ENCODE data around the gene GALNT9.
"Not testable (repeated sequence)": the region's sequence is repeated elsewhere in the genome, so short reads cannot be mapped to it uniquely, and the experiment has no call there.

Gene GALNT9

DNA sequence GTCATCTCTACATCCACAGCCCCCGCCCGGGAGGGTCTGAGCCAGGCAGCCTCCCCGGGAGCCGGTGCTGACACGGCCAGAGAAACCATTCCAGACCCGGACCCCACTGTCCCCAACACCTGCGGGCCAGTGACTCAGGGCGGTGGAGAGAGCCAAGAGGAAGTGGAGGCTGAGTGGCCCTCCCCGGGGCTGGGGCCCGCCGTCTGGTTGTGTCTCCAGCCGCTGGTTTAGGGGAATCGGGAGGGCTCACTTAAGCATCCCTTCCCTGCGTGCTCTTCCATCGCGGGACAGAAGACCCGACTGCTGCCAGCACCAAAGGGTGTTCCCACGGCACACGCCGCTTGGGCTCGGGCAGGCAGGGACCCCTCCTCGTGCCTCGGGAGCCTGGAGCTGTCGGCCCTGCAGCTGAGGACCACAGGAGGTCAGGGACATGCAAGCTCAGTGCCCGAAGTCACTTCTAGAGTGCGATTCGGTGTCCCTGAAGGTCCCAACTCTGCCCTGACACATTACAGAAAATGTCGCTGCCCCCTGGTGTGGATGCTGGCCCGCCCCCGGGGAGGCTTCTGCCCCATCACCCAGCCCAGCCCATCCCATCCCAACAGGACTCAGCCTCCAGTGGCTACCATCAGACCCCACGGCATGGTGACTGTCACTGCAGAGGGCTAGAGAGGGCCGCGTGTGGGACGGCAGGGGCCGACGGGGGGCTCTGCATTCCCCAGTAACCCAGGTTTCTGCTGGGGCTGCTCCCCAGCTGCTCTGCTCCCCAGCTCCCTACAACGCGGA lies 50.8 kb downstream of the GALNT9 start:
- no peak for DNase-seq

DNA sequence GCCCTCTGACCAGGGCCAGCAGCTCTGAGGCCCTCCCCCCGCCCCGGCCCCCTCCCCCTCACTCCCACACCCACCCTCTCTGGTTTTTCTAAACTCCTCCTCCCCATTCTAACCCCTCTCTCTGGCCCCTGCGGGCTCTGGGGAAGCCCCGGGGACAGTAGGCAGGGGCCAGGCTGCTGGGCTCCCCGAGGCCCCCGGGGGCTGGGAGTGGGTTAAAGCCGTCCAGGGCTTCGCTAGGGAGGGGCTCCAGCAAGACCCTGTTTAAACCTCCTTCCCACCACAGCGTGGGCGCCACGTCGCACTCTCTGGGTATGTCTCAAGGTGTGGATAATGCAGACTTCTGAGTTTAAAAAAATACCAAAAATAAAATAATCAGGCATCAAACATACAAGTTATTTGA lies 51.4 kb downstream of the GALNT9 start:
- DNase-seq: no peak

DNA sequence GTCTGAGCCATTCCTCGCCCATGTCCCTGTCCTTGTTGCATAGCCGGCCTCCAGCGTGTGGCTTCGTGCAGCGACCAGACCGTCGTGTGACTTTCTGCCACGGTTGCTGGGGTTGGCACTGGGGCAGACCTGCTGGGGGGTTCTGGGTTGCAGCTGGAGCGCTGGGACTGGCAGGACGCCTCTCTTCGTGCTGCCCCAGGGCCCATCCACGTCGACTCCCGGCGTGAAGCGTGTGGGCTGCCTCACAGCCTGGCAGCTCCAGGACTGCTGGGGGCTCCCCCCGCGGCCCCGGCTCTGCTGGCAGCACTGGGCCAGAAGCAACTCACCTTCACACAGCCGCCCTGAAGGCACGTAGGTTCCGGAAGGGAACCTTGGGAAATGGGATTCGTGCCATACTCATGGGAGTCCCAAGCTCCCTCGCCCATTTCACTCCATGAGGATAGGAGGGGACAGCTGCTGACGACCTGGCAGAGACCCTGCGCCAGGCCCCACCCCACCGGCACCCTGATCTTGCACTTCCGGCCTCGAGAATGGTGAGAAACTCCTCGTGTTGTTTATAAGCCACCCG lies 51.9 kb downstream of the GALNT9 start:
- no peak for DNase-seq

DNA sequence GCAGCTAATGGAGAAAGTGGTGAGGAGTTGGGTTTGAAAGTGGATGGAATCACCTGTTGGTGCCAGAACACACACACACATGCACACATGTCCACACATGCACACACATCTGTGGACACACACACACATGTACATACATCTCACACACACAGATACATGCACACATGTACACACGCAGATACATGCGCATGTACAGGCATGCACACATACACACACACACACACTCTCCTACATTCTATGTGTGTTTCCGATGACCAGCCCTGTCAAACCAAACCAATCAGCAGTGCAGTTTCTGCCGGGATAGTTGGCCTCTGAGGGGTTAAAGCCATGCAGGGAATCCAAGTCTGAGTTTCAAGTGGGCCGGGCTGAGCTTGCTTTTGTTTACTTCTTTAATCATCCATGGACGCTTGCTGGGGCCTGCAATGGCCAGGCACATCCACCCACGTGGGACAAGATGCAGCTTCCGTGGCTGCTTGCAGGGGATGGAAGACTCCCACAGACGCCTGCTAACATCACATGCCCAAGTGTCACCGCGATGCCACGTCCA lies 52.5 kb downstream of the GALNT9 start:
- DNase-seq: no peak

DNA sequence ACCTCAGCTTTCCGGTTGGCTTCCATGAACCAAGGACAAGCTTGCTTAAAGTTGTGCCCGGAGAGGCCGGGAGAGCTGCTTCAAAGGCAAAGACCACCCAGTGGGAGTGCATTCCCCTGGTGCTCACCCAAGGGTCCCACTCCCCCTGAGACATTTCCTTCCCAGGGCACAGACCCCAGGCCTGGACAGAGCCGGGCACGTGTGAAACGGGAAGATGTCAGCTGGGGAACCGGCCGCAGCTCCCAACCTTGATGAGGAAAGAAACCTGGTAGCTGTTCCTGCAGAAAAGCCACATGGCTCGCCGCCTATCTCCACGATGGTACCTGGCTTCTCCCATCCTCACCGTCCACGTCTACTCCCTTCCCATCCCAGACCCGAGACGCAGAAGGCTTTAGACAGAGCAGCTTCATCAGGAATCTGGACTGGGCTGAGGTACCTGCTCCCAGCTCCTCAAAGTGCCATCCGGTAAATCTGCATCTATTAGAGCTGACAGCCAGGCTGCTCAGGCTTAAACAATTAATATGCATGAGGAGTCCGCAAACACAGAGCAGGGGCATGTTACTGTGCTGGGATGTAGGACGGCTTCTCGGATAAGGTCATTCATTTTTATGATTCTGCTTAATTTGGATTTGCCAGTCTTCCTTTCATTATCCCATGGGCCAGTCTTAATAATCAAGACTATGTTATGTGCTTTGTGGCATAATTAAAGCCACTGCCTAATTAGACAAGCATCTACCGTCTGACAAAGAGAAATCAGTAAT lies 53.1 kb downstream of the GALNT9 start:
- no peak for DNase-seq

DNA sequence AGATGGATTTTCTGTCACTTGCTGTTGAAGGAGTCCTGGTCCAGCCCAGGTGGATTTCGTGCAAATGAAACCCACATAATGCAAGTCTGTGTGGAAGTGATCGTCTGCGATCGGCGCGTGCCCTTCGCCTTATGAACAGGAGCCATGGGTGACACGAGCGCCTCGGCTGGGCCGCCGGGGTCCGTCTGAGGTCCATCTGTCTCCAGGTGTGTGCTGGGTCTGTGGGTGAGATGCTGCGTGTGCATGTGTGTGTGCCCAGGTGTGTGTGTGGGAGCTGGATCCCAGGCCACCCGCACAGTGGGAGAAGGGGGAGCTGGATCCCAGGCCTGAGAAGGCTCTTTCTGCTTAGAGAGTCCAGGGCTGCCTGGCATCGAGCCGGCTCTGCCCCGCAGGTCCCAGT lies 53.8 kb downstream of the GALNT9 start:
- DNase-seq: no peak

DNA sequence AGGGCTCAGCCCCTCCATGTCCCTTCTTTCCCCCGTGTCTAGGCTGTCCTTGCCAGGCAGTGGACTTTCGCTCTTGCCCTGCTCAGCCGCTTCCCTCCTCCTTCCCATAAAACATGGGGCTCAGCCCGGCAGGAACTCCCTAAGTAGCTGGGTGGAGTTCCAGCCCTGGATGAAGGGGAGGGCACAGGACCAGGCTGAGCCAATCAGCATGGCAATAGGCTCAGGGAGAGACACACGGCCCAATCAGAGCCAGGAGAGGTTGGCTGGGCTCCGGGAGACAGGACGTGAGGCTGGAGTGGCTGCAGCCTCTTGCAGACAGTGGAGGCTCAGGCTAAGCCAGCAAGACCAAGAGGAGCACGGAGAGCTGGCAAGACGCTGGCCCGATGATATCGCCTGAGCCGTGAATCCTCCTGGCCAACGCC lies 54.3 kb downstream of the GALNT9 start:
- DNase-seq: no peak

DNA sequence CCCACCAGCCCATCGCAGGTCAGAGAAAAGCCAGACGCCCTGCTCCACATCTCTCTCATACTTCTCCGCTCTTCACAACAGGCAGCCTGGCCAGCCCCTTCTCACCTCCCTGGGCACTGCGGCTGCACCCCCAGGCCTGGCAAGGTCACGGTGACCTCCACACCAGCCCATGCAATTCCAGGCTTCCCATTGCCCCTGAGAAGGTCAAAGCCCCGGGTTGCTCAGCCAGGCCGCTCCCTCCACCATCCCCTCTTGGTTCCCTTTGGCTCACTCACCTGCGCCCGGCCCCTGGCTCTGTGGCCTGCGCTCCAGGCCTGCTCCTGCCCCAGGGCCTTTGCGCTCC lies 55.4 kb downstream of the GALNT9 start:
- no peak for DNase-seq

DNA sequence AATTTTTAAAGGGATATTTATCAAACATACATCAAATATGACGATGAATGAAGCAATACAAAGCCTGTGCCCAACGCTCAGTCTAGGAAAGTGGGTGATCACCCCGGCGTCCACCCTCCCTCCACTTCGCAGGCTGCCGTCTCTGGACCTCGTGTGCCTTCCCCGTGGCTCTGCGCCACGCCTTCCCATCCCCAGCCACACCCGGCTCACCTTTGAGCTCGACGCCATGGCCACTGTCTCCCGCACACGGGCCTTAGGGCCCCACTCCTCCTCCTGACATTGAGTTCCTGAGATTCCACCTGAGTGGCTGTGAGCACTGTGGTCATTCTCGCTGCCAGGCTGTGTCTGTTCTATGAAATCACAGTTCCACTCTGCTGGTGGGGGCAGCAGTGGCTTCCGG lies 56.7 kb downstream of the GALNT9 start:
- DNase-seq: no peak

DNA sequence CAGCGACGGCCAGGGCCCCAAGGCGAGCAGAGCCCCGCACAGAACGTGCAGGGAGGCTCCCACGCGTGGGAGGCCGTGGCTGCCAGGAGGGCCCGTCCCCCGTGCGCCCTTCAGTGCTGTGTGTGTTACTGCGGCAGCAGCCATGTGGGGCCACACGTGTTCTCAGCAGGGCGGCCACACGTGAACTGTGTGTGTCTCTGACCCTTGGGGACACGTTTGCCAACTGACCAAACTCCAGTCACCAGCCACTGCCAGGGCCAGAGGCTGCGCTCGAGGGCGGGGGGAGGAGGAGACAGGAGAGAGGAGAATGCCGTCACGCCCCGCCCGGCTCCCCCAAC lies 57.7 kb downstream of the GALNT9 start:
- no peak for DNase-seq

DNA sequence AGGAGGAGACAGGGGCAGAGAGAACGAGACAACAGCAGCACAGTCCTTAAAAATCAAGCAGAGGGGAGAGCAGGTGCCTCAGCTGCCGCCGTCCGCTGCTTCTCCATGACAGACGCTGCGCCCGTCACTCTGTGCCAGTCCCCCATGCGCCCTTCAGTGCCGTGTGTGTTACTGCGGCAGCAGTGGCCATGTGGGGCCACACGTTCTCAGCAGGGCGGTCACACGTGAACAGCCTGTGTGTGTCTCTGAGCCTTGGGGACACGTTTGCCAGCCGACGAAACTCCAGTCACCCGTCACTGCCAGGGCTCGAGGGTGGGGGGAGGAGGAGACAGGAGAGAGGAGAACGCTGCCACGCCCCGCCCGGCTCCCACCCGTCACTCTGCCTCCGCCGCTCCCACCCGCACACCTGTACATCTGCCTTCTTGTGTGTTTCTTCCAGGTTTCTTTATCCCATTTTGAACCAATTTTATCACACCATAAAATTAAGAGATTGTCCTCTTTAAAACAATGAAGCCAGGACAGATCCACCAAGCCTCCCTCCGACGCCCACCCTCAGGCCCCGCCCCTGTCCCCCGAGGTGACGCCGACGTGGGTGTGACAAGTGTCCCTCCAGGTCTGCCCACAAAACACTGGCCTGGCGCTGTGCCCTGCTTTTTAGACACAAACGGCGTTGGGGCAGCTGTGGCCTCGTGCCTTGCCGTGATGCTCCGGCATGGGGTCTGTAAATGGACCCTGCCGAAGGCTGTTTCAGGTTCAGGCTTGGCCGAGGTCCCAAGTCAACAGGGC lies 58.2 kb downstream of the GALNT9 start:
- no peak for DNase-seq

DNA sequence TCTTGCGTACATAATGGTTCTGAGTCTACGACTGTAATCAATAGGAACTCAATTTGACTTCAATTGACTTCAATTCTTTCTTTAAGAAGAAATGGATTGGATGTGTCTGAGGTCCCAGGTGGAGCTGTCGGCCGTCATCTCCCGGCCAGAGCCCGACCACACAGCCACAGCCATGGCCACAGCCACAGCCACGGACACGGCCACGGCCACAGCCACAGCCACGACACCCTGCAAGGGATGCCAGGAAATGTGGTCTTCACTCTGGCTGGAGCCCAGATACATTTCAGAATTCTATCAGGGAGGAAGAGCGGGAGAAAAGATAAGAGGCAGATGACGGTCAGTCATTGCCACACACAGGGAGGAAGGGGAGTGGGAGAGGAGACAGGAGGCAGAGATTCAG lies 58.9 kb downstream of the GALNT9 start:
- DNase-seq: no peak

DNA sequence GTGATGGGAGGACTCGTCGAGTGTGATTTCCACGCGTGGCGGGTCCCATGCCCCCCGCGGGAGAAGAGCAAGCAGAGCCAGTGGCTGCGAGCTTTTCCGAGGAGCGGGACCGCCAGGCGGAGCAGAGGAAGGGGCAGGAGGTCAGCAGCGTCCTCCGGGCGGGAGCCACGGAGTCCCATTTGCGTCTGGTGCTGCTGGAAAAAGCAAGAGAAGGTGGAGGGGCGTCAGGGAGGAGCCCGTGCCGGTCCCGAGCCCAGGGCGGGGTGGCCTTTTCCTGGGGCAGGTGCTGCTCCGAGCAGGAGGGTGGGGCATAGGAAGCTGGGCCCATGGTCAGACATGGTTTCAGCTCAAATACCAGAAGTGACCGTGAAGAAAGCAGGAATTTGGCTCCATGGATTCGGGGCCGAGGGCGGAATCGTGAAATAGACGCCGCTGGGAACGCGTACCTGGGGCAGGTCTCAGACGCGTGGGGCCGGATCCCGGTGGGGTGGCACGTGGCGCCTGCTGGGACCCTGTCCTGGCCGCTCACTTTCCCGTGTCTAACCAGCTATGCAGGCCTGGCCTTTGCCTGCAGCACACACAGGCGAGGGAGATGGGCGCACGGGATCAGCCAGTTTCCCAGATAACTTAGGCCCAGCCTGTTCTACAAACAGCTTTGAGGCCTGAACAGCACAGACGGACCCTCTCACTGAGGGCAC lies 60.0 kb downstream of the GALNT9 start:
- no peak for DNase-seq

DNA sequence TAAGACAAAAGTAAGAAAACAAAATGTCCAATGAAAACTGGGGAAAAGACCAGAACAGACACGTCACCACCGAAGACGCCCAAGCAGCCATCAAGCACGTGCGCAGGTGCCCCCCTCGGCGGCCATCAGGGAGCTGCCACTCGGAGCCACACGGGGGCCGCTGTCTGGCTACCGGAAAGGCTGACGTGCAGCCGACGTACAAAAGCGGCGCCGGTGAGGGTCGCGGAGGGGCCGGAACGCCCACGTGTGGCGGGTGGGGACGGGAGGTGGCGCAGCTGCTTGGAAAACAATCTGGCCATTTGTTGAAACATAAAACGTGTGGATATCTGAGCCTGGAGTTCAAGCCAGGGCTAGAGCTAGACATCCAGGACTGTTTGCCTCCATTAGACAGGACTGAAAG lies 60.7 kb downstream of the GALNT9 start:
- no peak for DNase-seq

DNA sequence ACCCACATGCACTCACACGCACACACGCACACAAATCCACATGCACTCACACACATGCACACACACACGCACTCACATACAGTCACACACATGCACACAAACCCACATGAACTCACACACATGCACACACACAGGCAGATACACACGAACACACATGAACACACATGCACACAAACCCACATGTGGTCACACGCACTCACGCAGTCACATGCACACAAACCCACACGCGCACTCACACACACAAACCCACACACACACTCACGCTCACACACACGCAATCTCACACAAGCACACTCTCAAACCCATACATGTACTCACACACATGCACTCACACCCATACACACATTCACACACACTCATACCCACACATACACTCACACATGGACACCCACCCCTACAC lies 61.5 kb downstream of the GALNT9 start:
- no peak for DNase-seq

DNA sequence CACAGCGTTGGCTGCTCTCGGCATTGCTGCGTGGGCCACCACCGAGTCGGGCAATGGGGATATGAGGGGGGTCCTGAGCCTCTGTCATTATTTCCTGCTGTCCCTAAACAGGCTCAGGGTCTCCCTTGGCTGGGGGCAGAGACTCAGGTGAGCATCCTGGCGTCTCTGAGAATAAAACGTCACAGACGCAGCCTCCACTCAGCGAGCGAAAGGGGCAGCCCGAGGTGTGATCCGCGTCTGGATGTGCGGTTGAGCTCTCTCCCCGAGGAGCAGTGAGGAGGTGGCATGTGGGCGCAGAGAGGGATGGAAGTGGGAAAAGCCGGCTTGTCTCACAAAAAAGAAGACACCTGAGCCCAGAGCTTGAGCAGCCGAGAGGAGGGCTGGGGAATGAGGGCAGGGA lies 62.6 kb downstream of the GALNT9 start:
- DNase-seq: no peak

DNA sequence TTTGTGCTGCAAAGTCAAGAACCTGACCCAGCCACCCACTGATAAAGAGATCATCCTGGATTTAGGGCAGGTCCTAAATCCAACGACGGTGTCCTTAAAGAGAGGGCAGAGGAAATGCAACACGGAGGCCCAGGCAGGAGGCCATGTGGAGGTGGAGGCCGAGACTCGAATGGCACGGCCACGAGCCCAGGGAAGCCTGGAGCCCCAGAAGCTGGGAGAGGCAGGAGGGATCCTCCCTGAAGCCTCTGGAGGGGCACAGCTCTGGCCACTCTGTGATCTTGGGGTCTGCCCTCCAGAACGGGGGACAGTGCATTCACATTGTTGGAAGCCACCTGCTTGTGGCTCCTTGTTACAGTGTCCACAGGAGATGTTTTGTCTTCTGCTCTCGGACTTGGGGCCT lies 63.0 kb downstream of the GALNT9 start:
- no peak for DNase-seq

DNA sequence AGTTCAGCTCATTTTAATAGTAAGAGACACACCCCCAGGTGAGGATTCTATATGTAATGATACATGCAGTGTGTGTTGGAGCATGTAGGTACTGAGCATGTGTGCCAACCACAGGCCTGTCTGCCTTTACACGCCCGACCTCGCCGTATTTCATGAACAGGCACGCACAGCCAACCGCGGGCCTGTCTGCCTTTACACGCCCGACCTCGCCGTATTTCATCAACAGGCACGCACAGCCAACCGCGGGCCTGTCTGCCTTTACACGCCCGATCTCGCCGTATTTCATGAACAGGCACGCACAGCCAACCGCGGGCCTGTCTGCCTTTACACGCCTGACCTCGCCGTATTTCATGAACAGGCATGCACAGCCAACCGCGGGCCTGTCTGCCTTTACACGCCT lies 63.6 kb downstream of the GALNT9 start:
- DNase-seq: not testable (repeated sequence)

DNA sequence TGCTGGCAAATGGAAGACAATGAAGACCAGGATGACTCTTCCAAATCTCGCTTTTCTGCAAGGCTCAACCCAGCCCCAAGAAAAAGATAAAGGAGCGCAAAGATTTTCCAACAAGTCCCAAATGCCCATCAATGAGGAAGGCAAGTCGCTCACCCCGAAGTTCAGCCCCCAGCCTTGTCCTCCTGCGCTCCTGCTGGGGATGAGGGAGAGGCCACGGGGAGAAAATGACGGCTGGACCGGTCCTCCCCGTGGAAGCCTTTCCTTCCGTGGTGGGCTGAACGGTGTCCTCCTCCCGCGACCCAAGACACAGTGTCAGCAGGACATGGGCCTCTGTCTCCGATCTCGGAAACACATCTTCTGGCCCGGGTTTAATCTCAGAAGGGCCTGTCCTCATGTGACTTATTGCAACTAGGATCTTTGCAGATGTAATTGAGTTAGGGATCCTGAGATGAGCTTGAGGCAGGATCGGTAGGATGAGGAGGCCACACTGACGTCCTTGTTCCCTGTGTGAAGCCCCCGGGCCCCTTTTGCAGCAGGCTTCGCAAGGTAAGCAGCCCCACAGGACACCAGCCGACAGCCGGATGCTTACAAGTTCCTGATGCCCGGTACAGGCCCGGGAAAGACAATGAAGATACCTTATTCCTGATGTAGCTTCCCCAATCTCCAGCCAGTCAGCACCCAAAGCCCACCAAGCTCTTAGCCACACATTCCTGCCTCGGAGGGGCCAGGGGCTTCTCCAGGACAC lies 64.2 kb downstream of the GALNT9 start:
- no peak for DNase-seq

DNA sequence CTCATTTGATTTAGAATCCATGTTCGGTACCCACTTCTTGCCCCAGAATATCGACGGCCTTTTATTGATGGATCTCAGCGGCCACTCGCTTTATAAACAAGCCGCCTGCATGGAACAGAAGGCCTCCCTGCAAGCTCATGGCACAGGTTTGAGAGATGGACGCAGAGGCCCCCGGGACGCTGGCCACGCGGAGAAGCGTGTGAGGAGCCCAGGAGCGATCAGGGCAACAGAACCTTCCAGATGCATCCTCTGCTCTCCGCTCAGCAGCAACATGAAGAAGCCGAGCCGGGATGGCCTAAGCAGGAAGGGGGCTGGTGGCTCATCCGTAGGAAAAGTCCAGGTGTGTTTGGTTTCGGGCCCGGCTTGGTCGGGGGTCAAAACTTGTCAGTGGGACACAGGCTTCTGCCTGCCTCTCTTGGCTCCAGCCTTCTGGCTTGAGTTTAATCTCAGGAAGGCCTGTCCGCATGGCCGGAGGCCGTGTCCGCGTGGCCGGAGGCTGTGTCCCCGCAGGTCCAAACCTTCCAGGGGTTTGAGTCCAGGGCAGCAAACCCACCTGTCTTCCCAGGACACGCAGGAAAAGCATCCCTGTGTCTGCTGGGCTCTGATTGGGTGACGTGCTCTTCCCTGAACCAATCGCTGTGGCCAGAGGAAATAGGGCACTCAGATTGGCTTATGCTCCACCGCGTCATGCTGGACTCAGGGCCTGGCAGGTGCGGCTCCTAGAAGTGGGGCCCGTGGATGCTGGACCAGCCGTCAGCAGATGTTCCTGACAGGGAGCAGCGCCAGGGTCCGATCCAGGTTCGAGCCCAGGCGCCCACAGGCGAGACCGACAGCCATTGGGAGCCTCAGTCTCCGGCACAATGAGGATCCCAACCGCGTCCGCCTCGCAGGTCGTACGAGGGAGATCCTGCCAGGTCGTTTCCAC lies 65.0 kb downstream of the GALNT9 start:
- DNase-seq: no peak

All from OCI-M1 (cell line).